HG02840 (cell line): ENCODE data around the gene PRR33.

Experiments
- ATAC-seq: cut with Tn5 transposase; IDR thresholded peaks from one replicate; pipeline ENCODE4 v1.9.1; 2021; ENCODE audit warnings: mild to moderate bottlenecking, moderate library complexity, moderate number of reproducible peaks; ENCODE audit not compliant: unreplicated experiment, low FRiP score

PRR33 gene

DNA sequence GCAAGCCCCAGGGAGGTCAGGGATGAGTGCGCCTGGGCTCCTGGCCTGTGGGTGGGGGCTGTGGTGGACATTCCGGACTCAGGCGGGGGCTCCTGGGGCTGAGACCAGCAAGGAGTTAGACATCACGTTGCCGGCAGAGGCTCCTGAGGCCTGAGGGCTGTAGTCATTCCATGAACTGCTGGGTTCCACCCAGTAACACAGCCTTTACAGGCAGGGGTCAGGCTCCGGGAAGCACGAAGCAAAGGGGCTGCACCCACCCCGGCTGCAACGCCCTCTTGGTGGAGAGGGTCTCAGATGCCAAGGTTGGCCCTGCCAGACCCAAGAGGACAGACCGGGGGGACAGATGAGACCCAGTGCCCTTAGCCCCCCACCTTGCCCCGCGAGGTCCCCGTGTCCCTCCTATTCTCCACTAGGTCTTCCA lies 36.8 kb upstream of the PRR33 start:
- ATAC-seq: no peak

DNA sequence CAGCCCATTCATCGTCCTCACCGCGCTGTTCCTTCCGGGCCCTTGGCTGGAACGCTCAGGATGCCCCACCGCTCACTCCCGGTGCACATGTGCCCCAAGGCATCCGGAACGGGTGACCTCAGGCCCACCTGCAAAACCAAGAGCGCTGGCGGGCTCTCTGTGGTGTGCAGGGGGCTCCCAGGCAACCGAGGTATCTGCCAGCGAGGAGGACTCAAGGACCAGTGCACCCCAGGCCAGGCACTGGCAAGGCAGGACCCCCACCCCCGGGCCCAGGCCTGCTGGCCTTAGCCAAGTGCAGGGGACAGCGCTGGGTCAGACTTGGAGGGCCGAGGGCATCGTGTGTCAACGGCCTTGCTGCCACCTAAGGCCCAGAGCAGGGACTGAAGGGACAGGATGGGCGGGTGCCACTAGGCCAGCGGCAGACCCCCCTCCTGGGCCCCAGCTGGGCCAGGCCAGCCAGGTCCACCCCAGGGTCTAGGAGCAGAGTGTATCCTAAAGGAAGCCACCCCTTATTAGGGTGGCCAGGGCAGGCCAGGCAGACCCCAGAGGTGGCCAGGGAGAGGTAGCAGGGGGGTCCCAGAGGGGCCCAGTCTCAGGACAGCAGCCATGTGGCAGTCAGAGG lies 36.3 kb upstream of the PRR33 start:
- no peak for ATAC-seq

DNA sequence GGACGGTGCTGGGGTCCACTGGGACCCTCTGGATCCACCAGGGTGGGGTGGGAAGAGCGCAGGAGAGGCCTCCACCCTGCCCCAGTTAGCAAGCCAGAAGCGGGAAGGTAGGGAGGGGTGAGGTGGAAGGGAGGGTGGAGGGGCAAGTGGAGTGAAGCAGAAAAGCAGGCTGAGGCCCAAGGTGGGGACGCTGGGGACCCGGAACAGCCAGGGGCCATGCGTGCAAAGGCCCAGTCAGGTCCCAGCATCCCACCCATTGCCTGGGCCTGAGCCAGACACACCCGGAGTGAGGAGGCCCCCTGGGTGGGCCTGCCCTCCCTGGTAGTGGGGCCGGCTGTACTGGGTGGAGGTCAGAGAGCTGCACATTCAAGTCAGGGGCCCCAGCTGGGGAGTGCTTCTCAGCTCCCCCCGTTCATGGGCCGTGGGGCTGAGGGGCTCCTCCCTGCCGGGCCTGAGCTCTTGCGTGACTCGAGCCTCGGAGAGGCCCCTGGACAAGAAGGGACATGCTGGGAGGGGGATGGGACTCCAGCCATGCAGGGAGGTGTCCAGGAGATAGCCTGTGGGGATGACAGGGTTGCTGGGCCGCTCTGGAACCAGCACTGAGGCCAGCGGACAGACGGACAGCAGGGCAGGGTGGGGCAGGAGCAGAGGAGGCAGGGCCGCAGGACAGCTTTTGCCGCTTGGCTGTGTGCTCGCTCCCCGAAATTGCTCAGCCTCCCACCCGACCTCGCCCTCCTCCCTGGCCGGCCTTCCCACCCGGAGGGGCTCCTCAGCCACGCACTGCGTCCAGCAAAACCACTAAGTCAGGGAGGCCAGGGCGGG lies 35.5 kb upstream of the PRR33 start:
- ATAC-seq: no peak

DNA sequence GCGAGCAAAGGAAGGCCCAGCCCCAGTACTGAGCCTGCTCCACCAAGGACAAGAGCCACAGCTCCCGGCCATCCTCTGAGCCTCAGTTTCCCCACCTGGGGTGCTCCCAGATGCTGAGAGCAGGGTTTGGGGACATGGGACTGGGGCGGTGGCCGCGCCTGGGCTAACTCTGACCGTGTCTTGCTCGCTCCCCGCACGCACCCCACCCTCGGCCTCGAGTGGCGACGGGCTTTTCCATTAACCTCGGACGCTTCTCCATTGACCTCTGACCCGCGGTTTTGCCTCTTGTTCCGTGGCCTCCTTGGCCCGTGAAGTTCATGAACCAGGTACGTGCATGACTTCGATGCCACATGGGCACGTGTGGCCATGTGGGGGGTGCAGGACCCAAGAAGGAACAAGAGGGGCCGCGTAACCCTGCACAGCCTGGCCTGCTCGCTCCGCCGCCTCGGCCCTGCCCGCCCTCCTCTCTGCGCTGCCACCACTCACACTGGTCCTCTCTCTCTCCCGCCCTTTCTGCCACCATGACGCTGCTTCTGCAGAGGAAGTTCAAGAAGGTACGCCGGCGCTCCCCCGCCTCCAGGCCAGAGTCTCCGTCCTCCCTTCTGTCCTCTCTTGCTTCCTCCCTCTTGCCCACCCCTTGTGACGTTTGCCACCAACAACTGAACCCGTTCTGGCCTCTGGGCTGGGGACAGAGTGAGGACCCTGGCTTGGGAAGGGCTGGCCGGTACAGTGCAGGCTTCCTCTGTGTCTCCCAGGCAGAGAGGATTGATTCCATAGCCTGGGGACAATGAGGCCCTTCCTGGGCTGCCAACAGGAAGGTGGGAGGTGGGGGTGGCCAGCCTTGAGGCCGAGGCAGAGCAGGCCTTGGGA lies 34.7 kb upstream of the PRR33 start:
- no peak for ATAC-seq

DNA sequence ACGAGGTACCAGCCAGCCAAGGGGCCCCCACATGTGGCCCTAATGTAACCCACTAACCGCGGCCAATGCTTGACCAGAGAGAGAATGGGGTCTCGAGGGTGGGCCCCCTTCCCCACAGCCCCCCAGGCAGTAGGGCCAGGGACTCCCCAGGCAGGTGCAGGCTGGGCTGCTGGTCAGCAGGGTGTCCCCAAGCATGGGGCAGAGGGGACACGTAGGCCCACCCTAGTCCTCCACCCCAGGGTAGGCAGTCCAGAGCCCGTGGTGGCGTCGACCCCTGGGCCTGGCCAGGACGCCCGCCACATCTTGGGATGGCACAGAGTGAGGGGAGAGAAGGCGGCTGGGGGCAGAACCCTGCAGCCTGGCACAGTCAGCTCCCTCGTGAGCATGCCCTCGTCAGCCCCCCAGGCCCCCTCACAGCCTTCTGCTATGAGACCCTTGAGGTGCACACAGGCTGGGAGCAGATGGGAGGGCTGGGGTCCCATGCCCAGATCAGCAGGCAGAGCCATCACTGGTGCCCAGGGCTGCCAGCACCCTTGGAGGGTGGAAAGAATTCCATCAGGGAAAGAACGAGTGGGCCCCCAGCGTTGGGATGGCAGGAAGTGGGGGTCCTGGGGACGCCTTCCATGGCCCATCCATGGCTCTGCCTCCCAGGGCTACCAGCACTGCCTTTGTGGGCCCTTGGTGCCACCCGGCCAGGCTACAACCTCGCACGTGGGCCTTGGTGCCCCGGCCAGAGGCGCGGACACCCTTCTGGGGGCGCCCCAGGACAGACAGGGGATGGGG lies 33.9 kb upstream of the PRR33 start:
- no peak for ATAC-seq

DNA sequence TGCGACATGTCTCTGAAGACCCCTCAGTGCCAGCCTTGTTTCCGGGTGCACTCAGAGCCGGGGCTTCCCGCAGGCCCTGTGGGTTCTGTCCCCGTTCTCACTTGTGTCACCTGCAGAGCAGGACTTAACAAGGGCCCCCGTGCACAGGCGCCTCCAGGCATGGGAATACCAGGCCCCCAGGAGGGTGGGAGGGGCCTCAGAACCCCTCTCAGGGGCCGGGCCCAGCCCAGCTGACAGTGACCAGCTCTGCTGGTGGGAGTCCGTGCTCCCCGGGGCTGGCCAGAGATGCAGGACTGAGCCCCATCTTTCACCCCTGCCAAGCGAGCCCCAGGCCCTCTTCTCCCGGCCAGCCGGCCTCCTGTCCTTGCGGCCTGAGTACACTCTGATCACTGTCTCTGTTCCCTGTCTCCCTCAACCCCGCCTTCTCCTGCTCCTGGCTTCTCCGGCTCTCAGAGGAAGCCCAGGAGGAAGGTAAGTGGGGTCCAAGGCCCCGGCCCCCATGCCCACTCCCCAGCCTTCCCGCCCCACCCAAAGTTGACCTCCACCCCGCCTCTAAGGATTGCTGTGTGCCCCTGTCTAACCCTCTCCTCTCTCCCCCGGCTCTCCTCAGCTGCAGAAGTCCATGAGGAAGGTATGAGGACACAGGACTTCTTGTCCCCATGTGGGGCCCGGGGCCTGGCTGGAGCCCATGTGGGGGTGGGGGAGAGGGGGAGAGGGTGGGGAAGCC lies 33.1 kb upstream of the PRR33 start:
- ATAC-seq: no peak

DNA sequence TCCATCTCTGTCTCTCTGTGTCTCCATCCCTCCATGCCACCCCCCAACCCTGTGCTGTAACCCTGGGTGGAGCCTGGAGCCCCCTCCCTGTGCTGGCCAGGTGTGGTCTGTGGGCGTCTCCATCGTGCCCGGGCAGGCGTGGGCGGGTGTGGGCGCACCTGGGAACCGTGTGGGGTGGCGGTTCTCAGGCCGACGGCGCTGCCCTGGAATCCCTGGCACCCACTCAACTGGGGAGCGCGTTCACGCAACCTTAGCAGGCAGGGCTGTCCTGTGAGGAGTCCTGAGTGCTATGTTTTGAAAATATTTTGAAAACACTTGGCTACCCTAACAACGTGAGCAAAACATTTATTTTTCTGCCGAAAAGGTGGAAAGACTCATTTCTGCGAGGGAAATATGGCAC lies 32.5 kb upstream of the PRR33 start:
- no peak for ATAC-seq

DNA sequence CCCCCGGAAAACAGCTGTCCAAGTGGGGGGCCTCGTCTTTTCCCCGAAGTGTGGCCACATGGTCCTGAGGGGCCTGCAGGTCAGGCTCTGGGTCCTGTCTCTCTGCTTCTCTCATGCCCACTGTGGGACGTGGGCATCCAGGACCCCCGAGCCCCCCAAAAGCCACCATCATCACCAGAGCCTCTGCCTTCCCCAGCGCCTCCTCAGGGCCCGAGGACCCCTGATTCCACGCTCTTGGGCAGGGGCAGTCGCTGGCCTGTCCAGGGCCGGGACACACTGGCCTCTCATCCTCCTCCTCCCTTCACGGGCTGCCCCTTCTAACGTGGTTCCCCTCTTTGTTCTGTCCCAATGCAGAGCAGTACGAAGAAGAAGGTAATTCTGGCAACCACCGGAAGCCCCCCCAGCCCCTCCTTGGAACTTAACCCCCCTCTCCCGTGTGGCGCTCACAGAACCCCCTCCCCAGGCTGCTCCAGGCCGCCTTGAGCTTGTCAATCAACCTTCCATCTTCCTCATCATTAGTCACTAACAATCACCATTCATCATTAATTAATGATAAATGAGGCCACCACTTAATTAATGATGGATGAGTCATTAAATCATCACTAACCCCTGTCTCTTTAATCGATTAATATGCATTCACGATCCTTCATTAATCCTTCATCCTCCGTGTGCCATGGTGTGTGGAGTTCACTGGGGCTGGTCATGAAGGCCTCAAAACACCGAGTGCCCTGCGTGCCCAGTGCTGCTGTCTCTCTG lies 31.7 kb upstream of the PRR33 start:
- ATAC-seq: no peak

DNA sequence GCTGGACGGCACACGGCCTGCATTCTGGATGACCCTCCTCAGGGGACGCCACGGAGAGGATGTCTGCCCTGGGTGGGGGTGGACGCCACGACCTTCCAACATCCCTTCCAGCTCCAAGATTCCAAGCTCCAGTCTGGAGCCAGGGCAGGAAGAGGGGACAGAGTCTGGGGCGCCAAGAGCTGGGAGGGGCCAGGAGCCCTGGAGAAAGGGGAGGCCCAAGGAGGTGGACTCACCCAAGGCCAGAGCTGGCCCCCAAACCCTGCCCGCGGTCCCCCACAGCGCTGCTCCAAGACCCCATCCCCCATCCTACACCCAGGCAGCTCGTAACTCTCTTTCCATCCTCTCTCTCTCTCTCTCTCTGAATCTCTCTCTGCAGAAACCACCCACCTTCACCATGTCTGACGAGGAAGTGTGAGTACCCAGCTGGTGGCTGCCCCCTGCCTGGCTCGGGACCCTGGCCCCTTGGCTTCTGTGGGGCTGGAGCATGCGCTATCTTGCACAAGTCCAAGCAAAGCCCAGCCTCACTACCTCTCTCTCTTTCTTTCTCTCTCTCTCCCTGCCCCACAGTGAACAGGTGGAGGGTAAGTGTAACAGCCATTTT lies 30.9 kb upstream of the PRR33 start:
- ATAC-seq: no peak

DNA sequence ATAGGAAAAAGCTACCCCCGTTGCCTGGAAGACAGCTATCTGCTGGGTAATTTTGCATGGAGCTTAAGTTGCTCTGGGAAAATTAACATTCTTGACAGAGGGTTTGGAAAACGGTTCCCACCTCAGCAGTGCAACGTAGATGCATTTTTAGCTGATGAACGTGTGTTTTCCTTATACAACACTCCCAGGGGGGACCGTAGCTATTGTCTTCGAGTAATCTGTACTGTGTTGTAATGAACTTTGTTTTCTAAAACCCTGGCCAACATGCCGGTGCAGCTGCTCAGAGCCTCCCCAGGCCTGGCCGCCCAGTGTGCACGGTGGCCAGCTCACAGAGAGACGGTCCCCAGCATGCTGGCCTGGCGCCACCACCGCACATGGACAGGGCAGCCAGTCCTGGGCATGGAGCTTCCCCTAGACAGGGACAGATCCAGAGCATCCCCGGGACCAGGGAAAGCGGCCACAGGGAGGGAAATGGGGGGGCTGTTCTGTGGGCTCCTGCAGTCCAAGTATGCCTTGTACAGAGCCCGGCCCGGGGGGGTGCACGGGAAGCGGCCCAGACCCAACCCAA lies 30.0 kb upstream of the PRR33 start:
- no peak for ATAC-seq

DNA sequence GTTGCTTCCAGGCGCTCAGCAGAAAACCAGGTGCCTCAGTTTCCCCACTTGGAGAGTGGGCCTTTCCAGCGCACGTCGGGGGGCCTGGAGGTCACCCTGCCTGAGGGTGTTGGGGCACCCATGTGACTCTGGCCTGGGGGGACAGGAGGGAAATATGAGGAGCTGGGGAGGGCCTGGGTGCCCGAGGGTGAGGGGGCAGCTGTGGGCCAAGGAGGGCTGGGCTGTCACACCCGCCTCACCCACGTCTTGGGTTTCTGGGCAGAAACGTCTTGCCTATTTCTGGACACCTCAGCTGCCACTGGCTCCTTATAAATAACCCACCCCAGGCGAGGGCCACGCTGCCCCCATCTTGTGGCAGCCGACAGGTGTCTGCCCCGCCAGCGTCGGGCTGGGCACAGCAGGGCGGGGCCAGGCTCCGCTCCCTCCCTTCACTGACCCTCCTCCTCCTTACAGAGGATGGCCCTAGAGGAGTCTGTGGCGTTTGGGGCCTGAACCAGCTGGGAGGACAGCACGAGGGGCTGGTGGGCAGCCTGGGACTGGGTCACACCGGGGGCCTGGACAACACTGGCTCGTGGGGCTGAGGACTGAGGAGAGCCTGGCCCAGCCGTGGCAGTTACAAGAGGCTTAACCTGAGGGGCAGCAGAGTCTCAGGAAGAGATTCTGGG lies 29.3 kb upstream of the PRR33 start:
- no peak for ATAC-seq

DNA sequence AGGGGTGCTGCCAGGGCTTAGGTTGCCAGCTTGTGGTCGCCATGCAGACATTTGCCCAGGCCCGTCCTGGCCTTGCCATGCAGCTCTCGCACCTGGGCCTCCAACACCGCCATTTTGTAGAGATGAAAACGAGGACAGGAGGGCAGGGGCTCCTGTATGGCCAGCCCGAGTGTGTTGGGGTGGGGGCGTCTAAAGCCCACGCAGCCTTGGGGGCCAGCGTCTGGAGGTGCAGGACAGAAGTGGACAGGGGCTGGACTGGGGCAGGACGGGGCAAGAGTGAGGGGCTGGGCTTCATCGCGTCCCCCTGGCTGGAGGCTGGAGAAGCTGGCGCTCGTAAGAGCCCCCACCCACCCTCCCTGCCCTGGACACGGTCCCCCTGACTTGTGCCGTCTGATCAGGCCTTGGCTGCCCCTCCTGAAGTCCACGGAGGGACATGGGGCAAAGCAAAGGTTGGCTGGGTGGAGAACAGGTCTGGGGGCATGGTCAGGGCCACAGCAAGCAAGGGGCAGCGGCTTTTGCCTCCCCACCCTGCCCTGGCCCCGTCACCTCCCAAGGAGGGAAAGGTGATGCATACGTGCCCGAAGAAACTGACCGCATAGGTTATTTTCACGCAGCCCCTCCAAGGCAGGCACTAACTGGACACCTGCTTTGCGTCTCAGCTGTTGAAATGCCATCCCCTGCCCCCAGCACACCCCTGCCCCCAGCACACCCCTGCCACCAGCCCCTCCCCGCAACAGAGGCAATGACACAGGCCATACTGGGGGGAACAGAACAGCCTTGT lies 28.6 kb upstream of the PRR33 start:
- ATAC-seq: no peak

DNA sequence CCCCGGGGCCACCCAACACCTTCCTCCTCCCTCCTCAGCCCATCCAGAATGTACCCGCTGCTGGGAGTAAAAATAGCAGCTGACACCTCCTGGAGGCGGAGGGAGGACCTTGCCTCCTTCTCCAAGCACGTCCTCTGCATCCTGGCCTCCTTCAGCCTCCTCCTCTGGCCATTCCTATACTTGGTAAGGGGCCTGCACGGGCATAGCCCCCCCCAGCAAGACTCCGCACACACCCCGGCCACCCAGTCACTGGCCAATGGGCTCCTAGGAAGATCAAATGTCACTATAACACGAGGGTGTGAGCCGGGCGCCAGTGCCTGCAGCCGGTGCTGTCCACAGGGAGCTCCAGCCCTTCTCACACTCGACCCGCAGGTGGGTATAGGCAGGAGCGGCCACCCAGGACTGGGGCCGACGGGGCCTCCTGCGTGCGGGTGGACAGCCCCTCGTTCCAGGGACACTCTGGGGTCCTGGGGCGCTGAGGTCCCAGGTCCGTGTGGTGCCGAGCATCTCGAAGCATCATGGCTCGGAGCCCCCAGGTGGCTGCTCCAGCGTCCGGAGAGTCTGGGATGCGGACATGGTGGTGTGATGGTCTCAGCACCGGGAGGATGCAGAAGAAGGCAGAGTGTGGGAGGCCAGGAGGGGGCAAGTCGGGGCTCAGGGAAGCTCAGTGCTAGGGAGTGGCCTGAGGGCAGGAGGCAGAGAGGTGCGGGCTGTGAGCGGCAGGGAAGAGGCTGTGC lies 27.9 kb upstream of the PRR33 start, which contains the start of gene TNNT3:
Gene TNNT3, plus strand, starts transcription at position 313 of the 737 bp plus-strand sequence. CDS start 3,172 bp downstream, outside the sequence.
- no peak for ATAC-seq

DNA sequence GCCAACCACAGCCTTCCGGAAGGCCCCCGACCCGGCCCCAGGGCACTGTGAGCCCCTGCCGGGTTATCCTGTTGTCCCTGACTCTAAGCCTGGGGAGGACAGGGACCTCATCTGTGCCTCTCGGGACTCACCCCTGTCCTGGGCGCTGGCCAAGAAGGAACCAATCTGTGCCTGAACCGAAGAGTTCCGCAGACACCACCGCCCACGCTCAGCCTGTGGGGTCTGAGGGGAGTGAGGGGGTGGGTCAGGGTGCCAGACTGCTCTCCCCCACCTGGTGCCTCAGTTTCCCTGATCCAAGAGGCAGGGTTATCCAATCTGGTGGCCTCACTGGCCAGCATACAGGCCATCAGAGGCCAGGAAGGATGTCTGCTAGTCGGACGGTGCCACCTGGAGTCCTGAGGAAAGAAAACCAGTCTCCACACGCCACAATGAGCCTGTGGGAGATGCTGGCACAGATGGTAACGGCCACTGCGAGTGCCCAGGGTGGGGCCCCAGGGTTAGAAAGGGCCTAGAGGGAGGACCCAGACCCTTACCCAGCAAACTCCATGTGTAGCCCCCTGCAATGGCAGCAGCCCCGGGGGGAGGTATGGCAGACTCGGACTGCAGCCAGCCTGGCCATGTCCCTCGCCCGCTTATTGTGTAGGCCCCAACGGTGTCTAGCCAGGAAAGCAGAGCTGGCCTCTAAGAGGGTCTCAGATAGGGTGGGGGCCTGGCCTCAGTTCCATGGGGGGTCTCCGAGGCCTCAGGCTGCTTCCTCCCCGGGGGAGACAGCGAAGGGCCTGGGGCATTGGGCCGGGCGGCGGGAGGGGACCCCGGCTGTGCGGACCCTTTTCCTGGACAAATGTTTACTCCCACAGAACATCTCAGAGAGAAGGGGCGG lies 27.0 kb upstream of the PRR33 start:
- no peak for ATAC-seq
